ENCODE results near the gene ASIC5. TPM values are rescaled to one million over a fixed set of nuclear protein-coding genes. Genes with fewer than 3 reads are reported as not detected.
"Not testable (repeated sequence)": the region's sequence is repeated elsewhere in the genome, so short reads cannot be mapped to it uniquely, and the experiment has no call there.

Gene ASIC5, protein sequence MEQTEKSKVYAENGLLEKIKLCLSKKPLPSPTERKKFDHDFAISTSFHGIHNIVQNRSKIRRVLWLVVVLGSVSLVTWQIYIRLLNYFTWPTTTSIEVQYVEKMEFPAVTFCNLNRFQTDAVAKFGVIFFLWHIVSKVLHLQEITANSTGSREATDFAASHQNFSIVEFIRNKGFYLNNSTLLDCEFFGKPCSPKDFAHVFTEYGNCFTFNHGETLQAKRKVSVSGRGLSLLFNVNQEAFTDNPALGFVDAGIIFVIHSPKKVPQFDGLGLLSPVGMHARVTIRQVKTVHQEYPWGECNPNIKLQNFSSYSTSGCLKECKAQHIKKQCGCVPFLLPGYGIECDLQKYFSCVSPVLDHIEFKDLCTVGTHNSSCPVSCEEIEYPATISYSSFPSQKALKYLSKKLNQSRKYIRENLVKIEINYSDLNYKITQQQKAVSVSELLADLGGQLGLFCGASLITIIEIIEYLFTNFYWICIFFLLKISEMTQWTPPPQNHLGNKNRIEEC
- polyA plus RNA-seq (2013, experiment 1 of 2; ENCODE audit: insufficient read length) = not detected
- not detected for polyA plus RNA-seq (2013, experiment 2 of 2; ENCODE audit: insufficient read length)

DNA sequence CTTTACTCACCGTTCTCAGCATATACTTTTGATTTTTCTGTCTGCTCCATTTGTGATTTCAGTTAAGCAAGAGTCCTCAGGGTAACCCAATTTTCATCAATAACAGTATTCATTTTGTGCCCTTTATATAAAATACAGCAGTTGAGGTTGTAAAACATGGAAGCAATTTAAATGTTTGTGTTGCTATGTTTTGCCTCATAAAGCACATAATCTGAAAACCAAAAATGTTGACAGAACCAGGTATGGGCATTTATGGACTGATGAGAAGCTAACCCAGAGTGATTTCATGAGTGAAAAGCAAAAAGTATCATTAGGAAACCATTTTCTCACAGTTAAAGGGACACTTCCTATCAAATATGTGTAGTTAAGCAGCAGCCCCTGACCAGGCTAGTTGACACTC, at the start of gene ASIC5:
Gene ASIC5 (minus strand): TSS at position 101 of the 400 bp plus-strand sequence. CDS start 51 bp downstream, at position 50.
- no peak for DNase-seq

DNA sequence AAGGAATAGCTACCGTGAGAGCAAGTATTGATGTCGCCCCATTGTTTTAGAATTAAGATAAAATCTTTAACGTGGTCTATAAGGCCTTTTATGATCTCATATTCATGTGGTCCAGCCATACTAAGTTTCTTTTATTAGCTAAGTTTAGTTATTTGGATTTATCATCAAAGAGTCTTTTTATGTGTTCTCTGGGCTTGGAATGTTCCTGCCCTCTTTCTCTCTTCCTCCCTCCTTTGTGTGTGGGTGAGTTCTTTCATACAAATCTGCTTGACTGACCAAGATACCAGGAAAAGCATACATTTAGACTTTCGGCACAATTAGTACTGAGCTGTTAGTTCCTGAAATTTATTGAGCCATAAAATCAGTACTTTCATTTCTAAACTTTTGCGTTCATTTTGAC, 48.7 kb upstream of the ASIC5 start:
- DNase-seq = no peak

DNA sequence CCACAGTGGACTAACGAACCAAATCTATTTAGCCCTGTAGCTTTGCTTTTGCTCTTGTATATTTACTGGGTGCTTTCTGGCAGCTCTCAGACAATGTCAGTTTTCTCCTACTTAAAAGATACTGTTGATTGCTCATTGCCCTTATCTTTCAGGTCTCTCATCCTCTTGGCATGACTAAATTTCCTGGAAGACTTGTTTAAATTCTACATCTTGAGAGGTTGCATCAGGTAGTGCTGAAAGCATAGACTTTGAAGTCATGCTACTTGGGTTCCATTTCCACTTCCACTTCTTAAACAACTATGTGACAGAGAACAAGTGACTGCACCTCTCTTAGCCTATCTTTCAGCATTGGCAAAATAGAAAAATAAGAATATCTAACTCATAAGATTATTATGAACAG, 45.8 kb upstream of the ASIC5 start:
- no peak for DNase-seq

DNA sequence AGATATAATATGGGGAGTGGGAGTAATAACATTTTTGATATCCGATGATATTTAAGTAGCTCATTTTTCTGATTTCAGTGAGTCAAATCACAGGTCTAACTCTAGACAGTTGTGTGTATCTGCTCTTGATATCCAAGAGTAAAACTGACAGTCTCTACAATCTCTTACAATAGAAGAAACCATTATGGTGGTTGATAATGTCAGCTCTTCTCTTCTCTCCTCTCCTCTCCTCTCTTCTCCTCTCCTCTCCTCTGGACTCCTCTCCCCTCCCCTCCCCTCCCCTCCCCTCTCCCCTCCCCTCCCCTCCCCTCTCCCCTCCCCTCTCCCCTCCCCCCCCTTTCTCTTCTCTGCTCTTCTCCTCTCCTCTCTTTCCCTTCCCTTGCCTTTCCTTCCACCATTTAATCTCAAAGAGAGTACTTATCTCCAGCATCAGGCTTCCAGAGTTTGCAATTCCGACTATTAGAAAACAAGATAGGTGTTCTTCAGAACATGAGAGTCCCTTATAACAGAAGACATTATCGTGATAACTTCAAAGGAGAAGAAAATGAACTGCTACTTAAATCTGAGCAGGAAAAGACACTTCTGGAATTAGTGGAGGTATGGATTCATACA, 43.6 kb upstream of the ASIC5 start:
- no peak for DNase-seq

DNA sequence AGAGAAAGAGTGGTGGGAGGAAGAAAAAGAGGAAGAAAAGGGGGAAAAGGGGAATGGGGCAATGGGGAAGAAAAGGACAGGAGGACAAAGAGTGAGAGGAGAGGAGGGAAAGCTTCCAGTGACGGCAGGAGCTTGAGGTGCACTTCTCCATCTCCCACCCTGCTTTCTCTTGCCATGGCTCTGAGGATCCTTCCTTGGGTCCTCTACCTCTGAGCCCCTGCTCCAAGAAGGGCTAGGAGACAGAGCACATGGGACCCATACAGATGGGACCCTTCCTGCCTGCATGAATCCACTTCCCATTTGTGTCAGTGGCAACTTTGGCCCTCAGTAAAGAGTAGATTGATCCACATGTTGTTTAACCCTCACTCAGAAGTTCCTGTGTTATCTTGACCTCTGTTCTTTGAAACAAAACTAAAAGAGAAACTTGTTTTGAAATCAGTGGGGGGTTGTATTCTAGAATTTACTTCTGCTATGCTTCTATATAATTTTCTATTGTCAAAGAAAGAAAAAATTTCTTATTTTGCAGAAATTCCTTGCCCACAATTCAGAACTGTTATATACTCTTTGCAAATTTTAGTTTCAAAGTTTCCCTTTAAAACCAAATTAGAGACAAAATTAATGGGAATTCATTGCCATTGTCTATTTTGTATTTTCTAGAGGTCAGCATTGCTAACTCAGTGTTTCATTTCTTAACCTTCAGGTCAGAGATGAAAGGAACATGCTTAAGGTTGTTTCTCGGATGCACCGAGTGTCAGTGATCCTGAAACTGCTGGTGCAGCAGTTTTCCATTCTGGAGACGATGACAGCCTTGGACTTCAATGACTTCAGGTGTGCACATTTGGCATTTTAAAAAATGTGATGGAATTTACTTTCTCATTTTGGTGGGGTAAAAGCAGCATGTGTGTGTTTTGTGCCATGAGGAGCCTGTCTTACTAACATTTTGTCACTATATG, 42.4 kb upstream of the ASIC5 start:
- DNase-seq = no peak

DNA sequence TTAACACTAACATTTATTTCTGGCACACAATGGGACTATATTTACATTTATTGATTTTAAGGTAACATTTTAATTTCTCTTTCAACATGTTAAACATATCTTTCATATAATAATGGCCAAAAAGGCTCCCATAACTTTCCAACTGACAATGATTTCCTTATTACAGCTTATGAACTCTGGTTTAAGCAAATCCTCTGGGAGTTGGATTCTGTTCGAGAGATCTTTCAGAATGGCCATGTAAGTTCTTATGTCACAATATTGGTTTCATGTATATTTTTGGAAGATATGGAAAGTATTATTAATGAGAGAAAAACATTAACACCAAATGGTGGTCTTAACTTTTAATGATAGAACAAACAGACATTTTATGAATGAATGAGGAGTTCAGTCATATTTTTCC, 41.5 kb upstream of the ASIC5 start:
- DNase-seq = no peak

DNA sequence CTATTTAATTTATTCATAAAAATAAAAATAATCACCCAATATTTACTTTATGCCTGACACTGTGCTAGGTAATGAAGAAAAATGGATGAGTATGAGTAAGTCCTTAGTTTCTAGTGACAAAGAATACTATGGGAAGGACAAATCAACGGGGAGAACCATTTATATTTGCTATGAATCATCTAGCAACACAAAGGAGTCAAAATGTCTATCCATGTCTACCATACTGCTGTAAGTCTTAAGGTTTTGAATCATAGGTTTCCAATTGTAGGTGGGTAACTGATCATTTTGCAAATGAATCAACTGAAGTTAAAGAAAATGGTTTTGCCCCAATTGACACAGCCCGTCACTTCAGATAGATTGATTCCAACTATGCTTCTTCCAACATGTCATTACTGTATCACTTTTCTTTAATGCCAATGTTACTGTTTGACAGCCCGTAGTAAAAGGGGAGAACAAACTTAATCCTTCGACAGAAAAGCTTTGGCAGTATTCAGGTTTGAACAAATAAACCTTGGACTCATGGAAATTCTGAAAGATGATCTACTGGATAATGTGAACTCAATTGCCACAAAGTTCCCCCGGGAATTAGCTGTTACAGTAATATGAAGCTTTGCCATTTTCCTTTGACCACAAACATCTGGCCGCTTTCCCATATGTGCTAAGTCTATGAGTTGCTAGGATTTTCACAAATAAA, 40.6 kb upstream of the ASIC5 start:
- peak; percentile 98 for DNase-seq

DNA sequence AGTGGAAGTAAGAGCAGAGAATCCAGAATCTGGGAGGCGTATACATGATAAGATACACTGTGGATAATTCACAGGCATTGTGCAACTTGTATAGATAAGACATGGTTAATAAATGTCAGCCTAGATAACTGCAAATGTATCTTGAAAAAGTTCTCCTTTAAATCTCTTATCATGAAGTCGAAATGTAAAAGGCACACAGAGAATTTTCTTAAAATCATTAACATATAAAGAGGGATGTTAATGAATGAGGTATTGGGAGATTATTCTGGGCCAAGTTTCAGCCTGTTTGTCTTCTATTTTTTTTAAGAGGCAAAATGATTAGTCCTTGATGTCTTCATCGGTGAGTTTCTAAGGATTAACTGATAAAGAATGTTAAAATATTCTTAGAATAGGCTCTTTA, 38.3 kb upstream of the ASIC5 start:
- no peak for DNase-seq

DNA sequence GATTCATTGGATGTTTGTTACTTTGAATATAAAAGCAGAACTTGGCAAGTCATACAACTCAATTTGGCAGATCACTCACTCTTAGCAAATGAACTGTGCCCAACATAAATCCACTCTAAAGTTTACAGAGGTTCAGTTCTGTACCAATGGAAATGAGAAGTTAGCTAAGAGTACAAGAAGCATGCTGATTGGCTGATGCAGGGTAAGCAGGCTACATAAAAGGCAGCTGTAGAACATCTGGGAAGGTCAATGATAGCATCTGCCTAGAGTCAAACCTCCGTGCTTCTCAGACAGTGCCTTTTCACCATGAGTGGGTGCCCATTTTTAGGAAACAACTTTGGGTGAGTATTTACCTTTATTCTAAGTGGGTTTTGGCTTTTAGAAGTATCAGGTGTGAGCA, 37.4 kb upstream of the ASIC5 start, which contains the start of gene TDO2:
Gene TDO2 (plus strand): TSS at position 244 of the 400 bp plus-strand sequence. CDS start 63 bp downstream, at position 307.
- no peak for DNase-seq

DNA sequence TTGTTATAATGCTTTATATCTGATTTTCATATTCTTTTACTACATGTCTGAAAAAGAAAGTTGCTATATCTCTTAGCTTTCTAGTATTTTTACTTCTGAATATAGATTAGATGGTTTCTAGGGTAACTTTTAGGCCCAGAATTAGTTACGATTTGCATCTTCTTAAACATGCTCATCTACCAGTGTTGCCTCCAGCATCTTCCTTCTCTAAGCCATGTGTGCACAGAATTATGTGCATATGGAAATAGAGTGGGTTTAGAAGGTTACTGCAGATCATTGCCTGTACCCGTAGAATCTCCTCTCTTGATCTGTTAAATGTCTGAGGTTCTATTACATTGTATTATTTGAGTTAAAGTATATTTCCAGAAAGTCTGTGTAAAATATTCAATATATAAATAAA, 34.9 kb upstream of the ASIC5 start:
- DNase-seq = no peak

DNA sequence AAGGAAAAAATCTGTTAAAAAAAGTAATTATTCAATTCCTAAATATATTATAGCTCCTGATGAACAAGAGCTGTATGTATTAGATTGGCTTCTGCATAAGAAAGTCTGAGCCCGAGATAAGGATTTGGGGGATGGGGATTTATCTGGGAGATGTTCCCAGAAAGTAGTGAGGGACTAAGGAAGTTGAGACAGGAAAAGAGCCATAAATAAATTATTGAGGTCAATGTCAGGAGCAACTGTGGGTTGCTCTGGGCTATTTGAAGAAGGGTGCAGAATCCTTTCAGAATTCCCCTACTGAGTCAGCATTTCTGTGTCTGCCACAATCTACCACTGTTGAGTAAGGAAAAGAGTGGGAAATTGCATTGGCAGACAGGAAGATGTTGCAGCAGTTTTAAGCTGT, 34.3 kb upstream of the ASIC5 start:
- peak; percentile 85 for DNase-seq

DNA sequence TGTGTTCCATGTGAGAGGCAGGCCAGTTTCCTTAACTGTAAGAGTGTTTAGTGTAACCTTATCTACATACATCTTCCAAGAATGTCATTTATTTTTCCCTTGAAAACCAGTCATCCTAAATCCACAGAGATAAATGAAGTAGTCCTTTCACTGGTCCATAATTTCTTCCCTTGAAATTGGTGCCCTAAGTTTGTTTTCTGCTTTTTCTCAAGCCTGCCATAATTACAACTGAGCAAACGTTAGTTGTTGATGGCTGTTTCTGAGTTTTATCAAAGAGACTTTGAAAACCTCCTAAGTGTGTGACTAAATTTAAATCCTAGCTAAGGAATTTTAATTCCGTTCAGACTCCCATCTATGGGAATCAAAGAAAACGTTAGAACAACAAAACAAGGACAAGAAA, 33.8 kb upstream of the ASIC5 start:
- no peak for DNase-seq

DNA sequence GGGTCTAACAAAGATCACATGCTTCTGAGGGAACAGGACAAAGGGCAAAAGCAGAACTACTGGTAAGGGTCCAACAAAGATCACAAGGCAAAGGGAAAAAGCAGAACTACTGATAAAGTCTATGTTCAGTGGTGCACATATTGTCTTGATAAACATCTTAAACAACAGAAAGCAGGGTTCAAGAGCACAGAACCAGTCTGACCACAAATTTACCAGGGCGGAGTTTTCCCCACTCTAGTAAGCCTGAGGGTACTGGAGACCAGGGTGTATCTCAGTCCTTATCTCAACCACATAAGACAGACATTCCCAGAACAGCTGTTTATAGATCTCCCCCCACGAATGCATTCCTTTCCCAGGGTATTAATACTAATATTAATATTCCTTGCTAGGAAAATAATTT, 32.3 kb upstream of the ASIC5 start:
- DNase-seq = not testable (repeated sequence)

DNA sequence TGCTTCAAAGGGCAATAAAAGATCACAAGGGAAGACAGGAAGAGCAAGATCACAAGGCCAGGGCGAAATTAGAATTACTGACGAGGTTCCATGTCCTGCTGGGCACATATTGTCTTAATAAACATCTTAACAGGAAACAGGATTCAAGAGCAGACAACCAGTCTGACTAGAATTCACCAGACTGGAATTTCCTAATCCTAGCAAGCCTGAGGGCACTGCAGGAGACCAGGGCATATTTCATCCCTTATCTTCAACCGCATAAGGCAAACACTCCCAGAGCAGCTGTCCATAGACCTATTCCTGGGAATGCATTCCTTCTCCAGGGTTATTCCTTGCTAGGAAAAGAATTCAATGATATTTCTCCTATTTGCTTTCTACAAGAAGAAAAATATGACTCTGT, 25.0 kb upstream of the ASIC5 start:
- peak; percentile 42 for DNase-seq

DNA sequence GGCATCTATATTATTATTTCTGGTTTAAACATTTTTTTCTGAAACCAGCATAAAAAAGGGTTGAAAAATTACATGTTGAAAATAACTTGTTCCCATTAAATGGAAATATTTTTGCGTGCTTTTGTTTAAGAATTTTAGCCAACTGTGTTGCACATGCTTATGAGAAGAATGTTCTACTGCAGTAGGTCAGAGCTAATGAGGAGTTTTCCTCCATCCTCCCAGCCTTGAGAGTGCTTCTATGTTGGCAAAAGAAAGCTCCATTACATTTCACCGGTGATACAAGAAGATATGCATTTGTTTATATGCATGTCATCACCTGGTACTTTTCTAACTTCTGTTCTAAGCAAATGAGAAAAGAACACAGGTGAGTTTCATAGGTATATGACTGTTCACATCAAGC, 23.9 kb upstream of the ASIC5 start:
- no peak for DNase-seq

DNA sequence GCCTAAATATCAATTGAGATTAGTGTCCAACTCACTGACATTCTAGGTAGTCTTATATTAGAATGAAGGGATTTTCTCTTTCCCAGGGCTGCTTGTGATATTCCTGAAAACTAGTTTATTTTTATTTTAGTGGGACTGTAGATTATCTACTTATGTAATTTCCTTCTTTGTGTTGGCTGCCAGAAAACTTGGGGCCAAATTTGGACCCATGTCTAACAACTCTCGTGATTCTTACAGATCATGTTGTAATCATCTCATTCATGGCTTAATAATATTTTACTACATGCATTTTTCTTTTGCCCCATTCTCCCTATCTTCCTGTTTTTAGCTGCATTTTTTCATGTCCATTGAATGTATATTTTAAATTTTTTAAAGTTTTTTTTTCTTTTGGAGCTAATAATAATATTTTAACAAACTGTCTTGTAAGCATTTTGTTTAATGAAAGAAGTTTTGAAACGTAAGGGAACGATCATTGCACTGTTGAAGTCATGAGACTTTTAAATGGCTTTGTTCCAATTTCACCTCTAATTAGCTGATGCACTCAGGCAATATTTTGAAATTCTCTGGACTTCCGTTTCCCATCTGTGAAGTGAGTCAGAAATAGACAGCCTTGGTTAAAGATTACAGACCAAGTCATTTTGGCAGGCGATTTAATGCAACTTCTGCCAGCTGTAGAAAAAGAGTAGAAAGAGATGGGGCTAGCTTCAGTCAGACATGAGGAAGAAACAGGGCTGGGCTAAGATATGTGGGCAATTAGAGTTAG, 23.1 kb upstream of the ASIC5 start:
- DNase-seq = peak; percentile 90

DNA sequence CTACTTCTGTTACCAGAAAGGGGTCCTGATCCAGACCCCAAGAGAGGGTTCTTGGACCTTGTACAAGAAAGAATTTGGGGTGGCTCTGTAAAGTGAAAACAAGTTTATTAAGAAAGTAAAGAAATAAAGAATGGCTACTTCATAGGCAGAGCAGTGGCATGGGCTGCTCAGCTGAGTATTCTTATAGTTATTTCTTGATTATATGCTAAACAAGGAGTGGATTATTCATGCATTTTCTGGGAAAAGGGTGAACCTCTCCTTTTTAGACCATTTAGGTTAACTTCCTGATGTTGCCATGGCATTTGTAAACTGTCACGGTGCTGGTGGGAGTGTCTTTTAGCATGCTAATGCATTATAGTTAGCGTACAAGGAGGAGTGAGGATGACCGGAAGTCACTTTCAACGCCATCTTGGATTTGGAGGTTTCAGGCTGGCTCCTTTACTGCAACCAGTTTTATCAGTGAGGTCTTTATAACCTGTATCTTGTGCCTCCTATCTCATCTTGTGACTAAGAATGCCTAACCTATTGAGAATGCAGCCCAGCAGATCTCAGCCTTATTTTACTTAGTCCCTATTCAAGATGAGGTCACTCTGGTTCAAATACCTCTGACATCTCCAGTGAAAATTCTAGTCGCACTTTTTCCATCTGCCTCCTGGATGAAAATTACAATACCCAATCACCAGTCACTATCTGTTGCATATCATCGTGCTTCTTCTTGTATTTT, 21.9 kb upstream of the ASIC5 start:
- no peak for DNase-seq

DNA sequence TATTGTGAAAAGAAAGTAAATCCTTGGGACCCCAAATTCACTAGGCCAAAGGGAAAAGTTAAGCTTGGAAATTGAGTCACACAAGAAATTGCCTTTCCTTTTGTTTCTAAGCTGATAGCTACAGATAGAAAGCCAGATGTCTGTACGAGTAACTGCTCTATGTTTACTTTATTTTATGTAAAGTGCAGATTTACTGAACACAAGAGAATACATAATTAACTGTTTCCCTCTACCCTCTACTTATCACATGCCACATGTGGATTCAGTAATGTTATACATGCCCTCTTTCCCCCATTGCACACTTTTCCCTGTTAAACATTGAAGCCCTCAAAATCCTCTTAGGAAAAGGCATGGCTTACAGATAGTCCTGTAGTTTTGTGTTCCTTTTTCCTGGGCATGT, 21.0 kb upstream of the ASIC5 start:
- DNase-seq = no peak

DNA sequence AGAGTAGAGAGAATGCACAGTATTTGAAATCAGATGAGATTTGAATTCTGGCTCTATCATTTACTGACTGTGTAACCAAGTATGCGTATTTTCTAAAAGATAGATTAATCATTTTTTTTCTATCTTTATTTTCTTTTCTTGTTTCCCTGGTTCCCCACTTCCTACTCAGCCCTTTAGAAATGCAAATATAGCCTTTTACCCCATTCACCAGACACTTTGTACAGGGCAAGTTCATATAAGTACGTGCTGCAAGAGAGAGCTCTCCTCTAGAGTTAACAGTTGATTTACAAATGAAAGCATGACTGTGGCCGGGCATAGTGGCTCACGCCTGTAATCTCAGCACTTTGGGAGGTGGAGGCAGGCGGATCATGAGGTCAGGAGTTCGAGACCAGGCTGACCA, 19.6 kb upstream of the ASIC5 start:
- no peak for DNase-seq

DNA sequence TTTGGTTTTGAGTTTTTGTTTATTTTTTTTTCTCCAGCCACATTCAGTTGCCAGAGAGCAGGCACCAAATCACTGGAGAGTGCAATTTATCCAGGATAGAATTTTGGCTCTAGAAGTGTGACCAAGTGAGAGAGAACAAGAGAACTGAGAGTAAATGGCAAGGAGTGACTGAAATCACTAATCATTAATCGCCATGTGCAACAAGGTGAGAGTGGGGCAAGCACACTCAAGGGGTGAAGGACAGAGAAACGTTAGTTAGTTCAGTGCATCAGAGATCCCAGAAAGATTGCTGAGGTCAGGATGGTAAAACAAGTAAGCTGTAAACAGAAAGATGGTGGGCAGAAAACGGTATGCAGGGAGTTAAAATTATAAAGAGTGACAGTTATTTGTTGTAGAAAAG, 17.8 kb upstream of the ASIC5 start:
- no peak for DNase-seq

DNA sequence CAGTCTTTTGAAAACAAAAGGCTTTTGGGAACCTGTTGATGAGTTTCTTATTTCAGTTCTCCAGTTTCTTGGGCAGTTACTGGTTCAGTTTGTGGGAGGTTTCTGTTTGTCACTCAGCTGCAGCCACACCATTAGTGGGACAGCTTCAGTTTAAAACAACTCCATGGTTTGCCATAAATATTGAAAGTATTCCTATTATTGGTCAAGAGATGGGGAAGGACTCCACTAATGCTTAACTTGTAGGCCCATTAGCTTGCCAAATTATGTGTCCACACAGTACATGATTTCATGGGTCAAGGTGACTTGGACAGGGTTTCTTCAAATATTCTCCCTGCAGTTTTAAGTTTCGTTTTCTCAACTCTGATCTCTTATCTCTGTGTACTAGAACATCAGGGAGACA, 15.5 kb upstream of the ASIC5 start:
- DNase-seq = no peak

Data from fibroblast of skin of abdomen (primary cell).